GM19025 (cell line): ENCODE measurements around the gene DNAJA3.
A peak's percentile ranks its signal among the peaks of the same experiment; 100 is the strongest.

Source experiments
- ATAC-seq: cut with Tn5 transposase; IDR thresholded peaks from one replicate; pipeline ENCODE4 v1.9.1; 2021; ENCODE audit warnings: mild to moderate bottlenecking, low read depth, moderate library complexity; ENCODE audit not compliant: unreplicated experiment

Gene DNAJA3

GRCh38 chr16:4425378-4426020, at the start of gene DNAJA3:
Gene DNAJA3 (plus strand): TSS chr16:4425868. CDS start chr16:4425882, 14 bp downstream.
- ATAC-seq: peak; percentile 86

DNA sequence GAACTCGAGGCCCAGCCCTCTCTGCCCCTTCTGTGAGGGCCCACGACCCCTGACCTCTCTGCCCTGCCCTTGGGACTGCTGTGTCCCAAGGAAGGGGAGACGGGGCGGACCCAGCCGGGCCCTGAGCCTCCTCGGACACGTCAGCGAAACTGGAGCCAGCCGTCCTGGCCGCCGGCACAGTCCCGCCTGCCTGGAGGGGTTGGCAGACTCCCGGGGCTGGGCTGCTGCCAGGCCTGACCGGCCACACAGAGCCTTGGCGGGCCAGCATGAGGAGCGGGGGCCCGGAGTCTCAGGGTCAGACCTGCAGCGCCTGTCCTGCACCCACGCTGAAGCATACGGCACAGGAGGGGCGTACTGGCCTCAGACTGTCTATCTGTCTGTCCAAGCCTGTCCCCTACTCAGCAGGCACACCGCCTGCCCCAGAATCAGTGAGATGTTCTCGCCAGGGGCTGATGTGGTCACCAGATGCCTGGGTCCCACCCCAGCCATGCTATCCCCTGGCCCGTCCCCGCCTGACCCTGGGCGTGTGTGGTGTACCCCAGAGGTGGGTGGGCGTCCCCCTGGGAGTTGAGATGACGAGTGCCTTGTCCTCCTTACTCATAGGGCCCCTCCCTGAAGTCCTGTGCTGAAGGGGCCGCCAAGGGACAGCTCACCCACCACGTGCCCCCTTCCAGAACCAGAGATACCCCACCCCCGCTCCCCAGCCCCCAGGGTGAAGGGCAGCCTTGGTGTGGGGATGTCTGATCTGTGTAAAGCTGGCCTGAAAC, 49.4 kb upstream of the DNAJA3 start:
- no peak for ATAC-seq

- ATAC-seq: no peak
Measured at GRCh38 chr16:4376893-4377572, 48.6 kb upstream of the DNAJA3 start.

DNA sequence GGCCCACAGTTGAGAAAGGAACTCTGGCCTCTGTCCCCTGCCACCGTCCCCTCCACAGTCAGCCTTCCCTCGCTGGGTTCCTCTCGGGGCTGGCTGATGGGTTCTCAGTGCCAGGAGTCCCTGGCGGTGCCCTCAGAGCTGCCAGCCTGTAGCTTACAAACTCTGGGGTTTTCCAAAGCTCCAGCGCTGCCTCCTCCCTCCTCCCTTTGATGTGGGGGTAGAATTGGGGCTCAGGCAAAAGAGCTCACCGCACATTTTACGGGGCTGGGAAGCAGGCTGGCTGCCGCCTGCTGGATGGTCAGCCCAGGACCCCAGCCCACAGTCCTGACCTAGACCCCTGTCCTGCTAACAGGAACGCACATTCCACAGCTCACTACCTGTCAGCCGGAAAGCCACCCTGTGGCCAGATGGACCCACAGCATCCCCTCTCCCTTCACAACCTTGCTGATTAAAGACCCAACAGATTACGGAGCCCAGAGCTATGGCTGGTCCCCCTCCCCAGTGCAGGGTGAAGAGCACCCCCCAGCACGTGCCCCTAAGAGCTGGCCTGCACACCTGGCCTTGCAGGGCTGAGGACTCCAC, 48.0 kb upstream of the DNAJA3 start:
- no peak for ATAC-seq

- ATAC-seq: no peak
Measured at GRCh38 chr16:4378161-4378666, 47.5 kb upstream of the DNAJA3 start.

GRCh38 chr16:4378999-4379690, 46.5 kb upstream of the DNAJA3 start:
- no peak for ATAC-seq

DNA sequence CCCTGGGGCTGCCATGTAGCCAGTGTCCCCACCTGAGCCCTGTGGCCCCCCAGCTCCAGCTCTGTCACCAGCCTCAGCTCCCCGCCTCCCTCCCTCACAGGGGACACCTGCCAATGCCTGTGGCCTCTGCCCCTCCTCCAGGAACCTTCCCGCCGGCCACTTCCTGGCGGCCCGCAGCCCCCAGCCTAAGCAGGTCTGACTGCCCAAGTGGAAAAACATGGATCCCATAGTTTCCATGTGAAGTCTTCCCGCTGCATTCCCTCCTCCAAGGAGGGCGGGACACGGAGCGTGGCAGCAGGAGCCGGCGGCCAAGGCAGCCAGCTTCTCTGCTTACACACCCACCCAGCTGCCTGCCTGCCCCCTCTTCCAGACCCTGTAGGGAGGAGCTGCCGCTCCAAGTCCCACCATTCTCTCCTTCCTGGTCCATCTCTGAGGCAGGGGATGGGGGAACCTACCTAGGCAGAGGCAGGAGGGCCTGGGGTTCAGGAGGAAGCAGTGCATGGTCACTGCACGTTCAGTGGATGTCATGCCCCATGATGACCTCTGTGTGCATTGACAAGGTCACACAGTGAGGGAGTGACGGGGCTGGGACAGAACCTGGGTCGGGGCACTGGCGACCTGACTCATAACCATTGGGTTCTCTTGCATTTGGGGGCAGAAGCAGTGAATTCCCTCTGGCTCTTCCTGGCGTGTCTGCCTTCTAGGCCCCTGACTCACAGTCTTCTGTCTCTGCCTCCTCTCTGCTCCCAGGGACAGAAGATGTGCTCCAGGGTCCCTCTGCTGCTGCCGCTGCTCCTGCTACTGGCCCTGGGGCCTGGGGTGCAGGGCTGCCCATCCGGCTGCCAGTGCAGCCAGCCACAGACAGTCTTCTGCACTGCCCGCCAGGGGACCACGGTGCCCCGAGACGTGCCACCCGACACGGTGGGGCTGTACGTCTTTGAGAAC, 45.3 kb upstream of the DNAJA3 start:
- ATAC-seq: no peak

DNA sequence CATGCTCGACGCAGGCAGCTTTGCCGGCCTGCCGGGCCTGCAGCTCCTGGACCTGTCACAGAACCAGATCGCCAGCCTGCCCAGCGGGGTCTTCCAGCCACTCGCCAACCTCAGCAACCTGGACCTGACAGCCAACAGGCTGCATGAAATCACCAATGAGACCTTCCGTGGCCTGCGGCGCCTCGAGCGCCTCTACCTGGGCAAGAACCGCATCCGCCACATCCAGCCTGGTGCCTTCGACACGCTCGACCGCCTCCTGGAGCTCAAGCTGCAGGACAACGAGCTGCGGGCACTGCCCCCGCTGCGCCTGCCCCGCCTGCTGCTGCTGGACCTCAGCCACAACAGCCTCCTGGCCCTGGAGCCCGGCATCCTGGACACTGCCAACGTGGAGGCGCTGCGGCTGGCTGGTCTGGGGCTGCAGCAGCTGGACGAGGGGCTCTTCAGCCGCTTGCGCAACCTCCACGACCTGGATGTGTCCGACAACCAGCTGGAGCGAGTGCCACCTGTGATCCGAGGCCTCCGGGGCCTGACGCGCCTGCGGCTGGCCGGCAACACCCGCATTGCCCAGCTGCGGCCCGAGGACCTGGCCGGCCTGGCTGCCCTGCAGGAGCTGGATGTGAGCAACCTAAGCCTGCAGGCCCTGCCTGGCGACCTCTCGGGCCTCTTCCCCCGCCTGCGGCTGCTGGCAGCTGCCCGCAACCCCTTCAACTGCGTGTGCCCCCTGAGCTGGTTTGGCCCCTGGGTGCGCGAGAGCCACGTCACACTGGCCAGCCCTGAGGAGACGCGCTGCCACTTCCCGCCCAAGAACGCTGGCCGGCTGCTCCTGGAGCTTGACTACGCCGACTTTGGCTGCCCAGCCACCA, 44.4 kb upstream of the DNAJA3 start:
- no peak for ATAC-seq

GRCh38 chr16:4381935-4382794, 43.5 kb upstream of the DNAJA3 start:
- ATAC-seq: no peak

GRCh38 chr16:4382795-4383357, 42.8 kb upstream of the DNAJA3 start:
- no peak for ATAC-seq

GRCh38 chr16:4383591-4384444, 41.9 kb upstream of the DNAJA3 start:
- no peak for ATAC-seq

DNA sequence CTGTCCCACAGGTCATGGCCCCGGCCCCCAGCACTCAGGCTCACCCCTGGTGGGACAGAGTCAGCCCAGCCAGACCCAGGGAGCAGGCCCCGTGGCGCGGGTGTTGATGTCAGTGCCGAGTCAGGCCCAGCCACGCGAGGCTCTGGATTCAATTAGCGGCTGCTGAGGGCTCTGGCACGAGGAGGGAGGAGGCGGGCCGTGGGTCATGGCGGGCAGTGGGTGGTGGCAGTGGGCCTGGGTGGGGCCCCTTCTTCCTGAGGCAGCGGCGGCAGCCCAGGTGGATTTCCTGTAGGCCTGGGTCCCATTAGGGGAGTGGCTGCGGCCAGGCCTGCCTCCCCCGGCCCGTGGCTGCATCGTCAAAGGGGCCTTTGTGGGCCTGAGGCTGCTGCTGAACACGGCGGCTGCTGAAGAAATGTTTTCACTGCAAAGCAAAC, 41.1 kb upstream of the DNAJA3 start:
- ATAC-seq: no peak

DNA sequence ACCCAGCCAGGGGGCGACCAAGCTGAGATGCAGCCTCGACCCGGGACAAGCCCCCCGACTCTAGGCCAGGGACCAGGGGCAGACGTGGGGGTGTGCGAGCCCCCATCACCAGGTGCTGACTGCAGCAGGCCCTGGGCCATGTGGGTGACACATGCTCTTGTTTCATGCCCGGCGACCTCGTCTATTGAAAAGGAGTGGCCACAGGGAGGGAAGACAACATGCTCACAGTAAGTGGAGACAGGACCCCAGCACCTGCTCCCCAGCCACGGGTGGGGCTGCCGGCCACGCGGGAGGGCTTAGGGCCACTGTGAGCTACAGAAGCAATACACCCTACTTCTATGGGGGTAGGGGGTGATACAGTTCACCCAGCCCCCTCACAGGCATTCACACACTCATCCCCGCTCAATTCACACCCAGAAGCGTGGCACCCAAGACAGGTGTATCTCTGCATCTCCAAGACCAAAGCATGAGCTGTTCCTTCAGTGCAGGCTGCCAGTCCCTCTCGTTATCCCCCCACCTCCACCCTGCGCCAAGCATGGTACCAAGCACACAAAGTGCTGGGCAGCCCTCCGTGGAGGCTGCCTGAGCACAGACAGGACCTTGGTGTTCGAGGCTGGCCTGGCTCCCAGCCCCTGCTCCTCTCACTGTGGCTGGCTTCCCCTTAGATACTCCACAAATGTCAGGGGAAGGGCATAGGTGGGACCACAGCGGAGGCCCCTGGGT, 40.4 kb upstream of the DNAJA3 start:
- ATAC-seq: no peak

DNA sequence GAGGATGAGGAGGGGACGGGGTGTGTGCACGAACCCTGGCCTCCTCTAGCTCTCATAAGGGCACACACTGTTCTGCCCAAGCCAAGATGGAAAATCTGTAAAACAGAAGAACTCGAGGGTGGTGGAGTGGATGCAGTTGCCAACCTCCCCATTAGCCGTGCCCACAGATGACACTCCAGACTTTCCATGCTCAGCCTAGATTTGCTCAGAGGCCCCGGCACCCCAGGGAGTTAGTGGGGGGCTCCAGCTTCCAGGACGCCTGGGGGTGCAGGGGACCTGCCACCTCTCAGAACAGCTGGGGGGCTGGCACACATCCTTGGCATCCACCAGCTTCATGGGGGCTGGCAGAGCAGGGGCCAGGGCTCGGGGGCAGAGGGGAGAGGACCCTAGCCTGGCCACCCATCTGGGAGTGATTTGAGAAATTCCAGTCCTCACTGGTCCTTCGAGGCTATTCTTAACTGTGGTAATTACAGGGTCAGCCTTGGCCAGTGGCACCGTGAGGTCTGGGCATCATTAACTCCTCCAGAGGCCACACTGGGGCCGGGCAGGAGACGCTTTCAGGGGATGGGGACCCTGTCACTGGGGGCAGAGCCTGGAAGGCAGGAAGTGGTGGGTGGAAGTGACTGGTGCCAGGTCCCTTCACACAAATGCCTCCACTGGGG, 39.7 kb upstream of the DNAJA3 start:
- no peak for ATAC-seq

DNA sequence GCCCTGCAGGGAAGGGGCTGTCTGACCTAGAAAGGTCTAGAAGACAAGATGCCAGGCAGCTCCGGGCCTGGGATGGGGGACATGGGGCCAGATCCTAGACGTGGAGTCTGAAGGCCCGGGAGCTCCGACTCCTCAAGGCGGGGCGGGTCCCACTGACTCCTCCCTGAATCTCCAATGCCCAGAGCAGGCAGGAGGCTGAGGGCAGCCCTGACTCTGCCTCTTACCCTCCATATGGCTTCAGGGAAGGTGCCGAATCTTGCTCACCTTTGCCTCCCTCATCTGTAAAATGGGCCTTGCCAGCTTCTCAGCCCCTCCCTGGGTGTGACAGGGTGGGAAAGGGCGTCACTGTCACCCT, 39.2 kb upstream of the DNAJA3 start:
- ATAC-seq: no peak
